Colonic mucosa (tissue), 4 donors: ENCODE data around the gene TASOR2. TPM values are rescaled to one million over a fixed set of nuclear protein-coding genes. Genes with fewer than 3 reads are reported as not detected.

ENCODE experiments used
- DNase-seq: peaks from one replicate; pipeline ENCODE4 v3.0.0-alpha.2; 2020
- H3K27ac ChIP-seq: fragments of 200-600 bp; one replicate; pipeline ENCODE4 v1.8.0; 2021
- H3K27me3 ChIP-seq: fragments of 200-600 bp; one replicate; pipeline ENCODE4 v1.8.0; 2021
- H3K36me3 ChIP-seq: fragments of 200-600 bp; one replicate; pipeline ENCODE4 v1.8.0; 2021
- H3K4me1 ChIP-seq: fragments of 200-600 bp; one replicate; pipeline ENCODE4 v1.8.0; 2021; ENCODE audit warnings: mild to moderate bottlenecking
- H3K4me3 ChIP-seq: fragments of 200-600 bp; one replicate; pipeline ENCODE4 v1.8.0; 2021
- H3K9ac ChIP-seq, 2 donors: one replicate each; pipeline ENCODE4 v1.7.0; 2013; ENCODE audit warnings: control low read depth in 2 of 2, low read depth in 2 of 2, low read length in 2 of 2
- H3K9me3 ChIP-seq: fragments of 200-600 bp; one replicate; pipeline ENCODE4 v1.8.0; 2021
- CTCF ChIP-seq: fragments of 200-600 bp; IDR thresholded peaks from one replicate; pipeline ENCODE4 v1.8.0; 2022; ENCODE audit warnings: antibody characterized with exemption, mild to moderate bottlenecking
- intact Hi-C: fragments of 100-400 bp; cut with DNase I; formaldehyde crosslinking; loops from one replicate; pipeline ENCODE4 v1.14.1; 2022
- total RNA-seq, 2 donors: library from RNA; stranded (reverse); fragmentation: NEBNext Ultra II Directional in 1 of 2; extraction: Animal tissue kit (Norgen Biotek cat#: 25700) in 1 of 2; gene quantifications; one replicate each; pipeline ENCODE4 v1.2.1, GENCODE V29; 2021
- donor health status: healthy.
- donor health status: DM: no; HTN: no; CAD: no.
- donor health status: DM: no; HTN: no; CAD: no.

TASOR2 gene
- total RNA-seq, 2 donors from 2014 or later = 41.4 to 57.2 TPM

GRCh38 chr10:5719546-5719945, 34.9 kb downstream of the TASOR2 start:
- Histone ChIP-seq H3K9me3 (no peaks in the 10 kb centered on the region), H3K9ac (no peak overlapping the region), H3K4me1 (no peaks in the 10 kb centered on the region), H3K36me3 (no peaks in the 10 kb centered on the region), H3K4me3 (no peak overlapping the region), H3K27me3 (no peaks in the 10 kb centered on the region), H3K27ac (no peak overlapping the region)
- TF ChIP-seq CTCF = no peak
- no peak for DNase-seq
- intact Hi-C loops = loop anchor here (5.0 kb wide), 1 partner anchor 92 kb away; no protein-coding TSS in a partner anchor

GRCh38 chr10:5720182-5720581, 35.5 kb downstream of the TASOR2 start:
- DNase-seq = no peak
- no peak for TF ChIP-seq CTCF
- H3K36me3 ChIP-seq = no peaks in the 10 kb centered on the region
- H3K9me3 ChIP-seq = no peaks in the 10 kb centered on the region
- intact Hi-C loops = no loop called here
- no peaks in the 10 kb centered on the region for H3K4me1 ChIP-seq
- no peak overlapping the region for H3K4me3 ChIP-seq
- no peak overlapping the region for H3K27ac ChIP-seq
- no peaks in the 10 kb centered on the region for H3K27me3 ChIP-seq
- no peak overlapping the region for H3K9ac ChIP-seq

- Histone ChIP-seq H3K4me3 (no peak overlapping the region), H3K36me3 (no peaks in the 10 kb centered on the region)
- intact Hi-C loops = no loop called here
These were observed 39.1 kb downstream of the TASOR2 start for GRCh38 chr10:5723692-5724091.

GRCh38 chr10:5730766-5731165, 46.1 kb downstream of the TASOR2 start:
- Histone ChIP-seq H3K9me3 (no peaks in the 10 kb centered on the region), H3K36me3 (no peaks in the 10 kb centered on the region), H3K27me3 (no peaks in the 10 kb centered on the region), H3K4me1 (no peaks in the 10 kb centered on the region), H3K4me3 (no peak overlapping the region), H3K27ac (no peak overlapping the region), H3K9ac (no peak overlapping the region)
- TF ChIP-seq CTCF = no peak
- intact Hi-C loops = no loop called here
- no peak for DNase-seq

More at GRCh38 chr10:5723692-5724091, 39.1 kb downstream of the TASOR2 start:
- no peak overlapping the region for H3K27ac ChIP-seq
- no peak for TF ChIP-seq CTCF
- H3K9me3 ChIP-seq = no peaks in the 10 kb centered on the region
- no peaks in the 10 kb centered on the region for H3K27me3 ChIP-seq
- no peaks in the 10 kb centered on the region for H3K4me1 ChIP-seq
- H3K9ac ChIP-seq = no peak overlapping the region
- no peak for DNase-seq

- intact Hi-C loops = no loop called here
- Histone ChIP-seq H3K27me3 (no peaks in the 10 kb centered on the region), H3K27ac (no peak overlapping the region), H3K4me1 (no peaks in the 10 kb centered on the region), H3K36me3 (no peaks in the 10 kb centered on the region), H3K9ac (no peak overlapping the region), H3K4me3 (no peak overlapping the region), H3K9me3 (no peaks in the 10 kb centered on the region)
- no peak for DNase-seq
- TF ChIP-seq CTCF = no peak
These were observed 46.9 kb downstream of the TASOR2 start for GRCh38 chr10:5731559-5731958.

- TF ChIP-seq CTCF = no peak
- Histone ChIP-seq H3K4me3 (no peak overlapping the region), H3K27me3 (no peaks in the 10 kb centered on the region), H3K36me3 (no peaks in the 10 kb centered on the region), H3K27ac (no peak overlapping the region), H3K4me1 (no peaks in the 10 kb centered on the region), H3K9me3 (no peaks in the 10 kb centered on the region), H3K9ac (no peak overlapping the region)
- no peak for DNase-seq
- intact Hi-C loops = no loop called here
These were observed 47.5 kb downstream of the TASOR2 start for GRCh38 chr10:5732141-5732540.
